Esophagus squamous epithelium (tissue), 5 donors: ENCODE measurements around the gene ACLY. TPM values are rescaled to one million over a fixed set of nuclear protein-coding genes. Genes with fewer than 3 reads are reported as not detected.

ENCODE experiments used
- DNase-seq: peaks from one replicate; lab custom pipeline; 2025; lab: John Stamatoyannopoulos, UW
- H3K27ac ChIP-seq, 4 donors: fragments of 200-600 bp; sonication (generic); one replicate each; pipeline ENCODE4 v1.5.1; 2016 to 2019; ENCODE audit warnings: mild to moderate bottlenecking in 1 of 4
- H3K27me3 ChIP-seq, 4 donors: fragments of 200-600 bp; sonication (generic); 1 replicate in 3 of 4; 2 replicates in 1 of 4; pipeline versions ENCODE4 v1.5.1 to v1.6.0; 2017 to 2021; ENCODE audit warnings: antibody characterized with exemption in 1 of 4
- H3K36me3 ChIP-seq, 3 donors: fragments of 200-600 bp; sonication (generic); one replicate each; pipeline ENCODE4 v1.5.1; 2016 to 2019
- H3K4me1 ChIP-seq, 3 donors: fragments of 200-600 bp; sonication (generic); one replicate each; pipeline ENCODE4 v1.5.1; 2017 to 2019
- H3K4me3 ChIP-seq, 4 donors: fragments of 200-600 bp; sonication (generic); 1 replicate in 3 of 4; 2 replicates in 1 of 4; pipeline ENCODE4 v1.5.1; 2016 to 2019; ENCODE audit warnings: mild to moderate bottlenecking in 2 of 4, moderate library complexity in 1 of 4
- H3K9me3 ChIP-seq, 3 donors: fragments of 200-600 bp; sonication (generic); one replicate each; pipeline ENCODE4 v1.5.1; 2016 to 2019
- CTCF ChIP-seq, 6 experiments: fragments of 450-650 bp in 4 of 6; fragments of 200-600 bp in 2 of 6; sonication (generic) in 2 of 6; IDR thresholded peaks; one replicate each; pipeline ENCODE4 v1.5.1; 2016 to 2019; ENCODE audit warnings: antibody characterized with exemption in 6 of 6, mild to moderate bottlenecking in 4 of 6, moderate library complexity in 4 of 6
- POLR2A ChIP-seq, 4 donors: fragments of 450-650 bp; IDR thresholded peaks; one replicate each; pipeline ENCODE4 v1.6.1; 2017; ENCODE audit warnings: antibody characterized with exemption in 4 of 4, mild to moderate bottlenecking in 4 of 4, moderate library complexity in 3 of 4
- WGBS, 2 donors: methylation state at CpG; one replicate each; pipeline ENCODE4 v1.1.5; 2018; 5-methylcytosine and 5-hydroxymethylcytosine counted together
- intact Hi-C: fragments of 100-400 bp; cut with DNase I; formaldehyde crosslinking; loops from one replicate; pipeline ENCODE4 v1.15.0; 2022
- total RNA-seq, 4 donors: library from RNA; depleted of rRNA; stranded (reverse); fragments of >200 nt; gene quantifications; one replicate each; pipeline ENCODE4 v1.1.0, GENCODE V29; 2016
- donor health status: DM: yes; HTN: yes; CAD: no.

ACLY gene
- total RNA-seq, 4 donors from 2014 or later: 51.5 to 121 (median 62.7) TPM

GRCh38 chr17:41901646-41902045, 17.1 kb downstream of the ACLY start:
- H3K27me3 ChIP-seq: no peaks in the 10 kb centered on the region
- intact Hi-C loops: no loop called here
- 91 to 92% methylated on average over 9 to 10 of the region's 11 CpGs for WGBS, 2 donors
- H3K36me3 ChIP-seq: peaks cover 24 to 100% (median 55%) of the 10 kb centered on the region in 3 donors
- H3K4me1 ChIP-seq: no peaks in the 10 kb centered on the region
- TF ChIP-seq CTCF (IDR thresholded peaks at IDR 0.05): no peak
- no peak overlapping the region for H3K4me3 ChIP-seq
- no peak overlapping the region for H3K27ac ChIP-seq
- no peaks in the 10 kb centered on the region for H3K9me3 ChIP-seq
- DNase-seq: no peak

GRCh38 chr17:41896726-41897125, 22.0 kb downstream of the ACLY start:
- H3K9me3 ChIP-seq: no peaks in the 10 kb centered on the region
- H3K4me3 ChIP-seq: no peak overlapping the region
- H3K4me1 ChIP-seq: peaks cover 0 to 10% (median 3%) of the 10 kb centered on the region in 3 donors
- no peak overlapping the region for H3K27ac ChIP-seq
- peaks cover 27 to 100% (median 58%) of the 10 kb centered on the region in 3 donors for H3K36me3 ChIP-seq
- DNase-seq: no peak
- H3K27me3 ChIP-seq: no peaks in the 10 kb centered on the region
- WGBS, 2 donors: 84 to 89% methylated on average over 5 to 6 of the region's 6 CpGs
- TF ChIP-seq CTCF (IDR thresholded peaks at IDR 0.05) (no peak), POLR2A (IDR thresholded peaks at IDR 0.05) (no peak)
- intact Hi-C loops: no loop called here

- Histone ChIP-seq H3K4me3 (no peak overlapping the region), H3K9me3 (no peaks in the 10 kb centered on the region), H3K27me3 (no peaks in the 10 kb centered on the region), H3K4me1 (peaks cover 0 to 10% (median 3%) of the 10 kb centered on the region in 3 donors), H3K36me3 (peaks cover 27 to 100% (median 51%) of the 10 kb centered on the region in 3 donors), H3K27ac (peak overlapping the region in 3 of 4 donors; percentile 28 to 83 (median 74))
- intact Hi-C loops: no loop called here
- no peak for DNase-seq
- 76% methylated on average over 5 of the region's 5 CpGs; no CpG with 5 or more reads in 1 of the 2 donors for WGBS, 2 donors
- TF ChIP-seq CTCF (IDR thresholded peaks at IDR 0.05): no peak
- no peak for TF ChIP-seq POLR2A (IDR thresholded peaks at IDR 0.05)
Measured at GRCh38 chr17:41895617-41896016, 23.1 kb downstream of the ACLY start.

DNA sequence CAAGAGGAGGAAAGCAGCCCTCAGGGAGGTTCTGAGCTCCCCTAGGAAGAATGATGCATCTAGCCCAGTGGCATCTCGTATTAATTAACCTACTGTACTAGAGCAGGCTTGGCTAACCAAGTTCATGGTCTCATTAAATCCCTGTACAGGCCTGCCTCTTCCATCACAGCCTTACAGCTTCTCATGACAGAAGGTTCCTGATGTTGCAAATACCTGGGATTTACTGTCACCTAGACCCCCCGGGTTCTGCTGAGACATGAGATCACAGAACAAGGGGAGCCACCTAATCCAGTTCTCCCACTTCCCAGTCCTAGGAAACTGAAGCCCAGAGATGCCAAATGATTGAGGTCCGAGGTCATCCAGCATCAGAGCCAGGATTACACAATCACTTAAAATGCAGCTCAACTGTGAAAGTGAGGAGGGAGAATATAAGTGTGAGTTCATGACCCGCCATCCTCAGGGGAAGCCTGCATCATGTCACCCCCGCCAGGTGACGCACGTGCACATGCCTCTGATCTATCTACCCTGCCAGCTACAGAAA, 23.9 kb downstream of the ACLY start:
- H3K4me3 ChIP-seq: no peak overlapping the region
- no peaks in the 10 kb centered on the region for H3K27me3 ChIP-seq
- peaks cover 0 to 10% (median 3%) of the 10 kb centered on the region in 3 donors for H3K4me1 ChIP-seq
- peaks cover 27 to 100% (median 51%) of the 10 kb centered on the region in 3 donors for H3K36me3 ChIP-seq
- 59 to 62% methylated on average over 7 of the region's 7 CpGs for WGBS, 2 donors
- H3K27ac ChIP-seq: peak overlapping the region in 2 of 4 donors; percentile 74 to 83
- intact Hi-C loops: no loop called here
- TF ChIP-seq CTCF (IDR thresholded peaks at IDR 0.05) (no peak), POLR2A (IDR thresholded peaks at IDR 0.05) (no peak)
- H3K9me3 ChIP-seq: no peaks in the 10 kb centered on the region
- DNase-seq: no peak

DNA sequence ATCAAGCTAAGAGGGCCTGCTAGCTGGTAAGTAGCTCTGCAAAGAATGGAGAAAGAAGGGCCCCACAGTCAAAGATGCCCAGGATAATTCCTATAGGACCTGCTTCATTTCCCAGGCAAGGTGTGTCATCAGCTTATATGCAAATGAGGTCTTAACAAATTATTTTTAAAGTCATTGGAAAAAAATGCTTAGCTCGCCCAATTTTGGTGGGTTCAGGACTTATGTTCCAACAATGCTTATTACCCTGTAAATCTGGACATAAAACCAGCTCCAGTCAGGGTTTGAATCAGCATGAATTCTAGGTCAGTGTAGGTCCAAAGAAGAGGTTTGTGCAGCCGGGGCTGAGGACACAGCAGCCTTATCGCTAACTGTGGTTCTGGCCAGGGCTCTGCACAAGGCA, 25.4 kb downstream of the ACLY start:
- intact Hi-C loops: no loop called here
- no peak for DNase-seq
- no peaks in the 10 kb centered on the region for H3K9me3 ChIP-seq
- no peak for TF ChIP-seq CTCF (IDR thresholded peaks at IDR 0.05)
- no peak for TF ChIP-seq POLR2A (IDR thresholded peaks at IDR 0.05)
- no peak overlapping the region for H3K27ac ChIP-seq
- H3K4me1 ChIP-seq: peaks cover 0 to 10% (median 3%) of the 10 kb centered on the region in 3 donors
- no peak overlapping the region for H3K4me3 ChIP-seq
- 88 to 90% methylated on average over 3 of the region's 3 CpGs for WGBS, 2 donors
- no peaks in the 10 kb centered on the region for H3K27me3 ChIP-seq
- peaks cover 22 to 100% (median 55%) of the 10 kb centered on the region in 3 donors for H3K36me3 ChIP-seq
